LHCN-M2 (cell line): ENCODE measurements around the gene ABHD16B. TPM values are rescaled to one million over a fixed set of nuclear protein-coding genes. Genes with fewer than 3 reads are reported as not detected.
"Not testable (repeated sequence)": the region's sequence is repeated elsewhere in the genome, so short reads cannot be mapped to it uniquely, and the experiment has no call there.

Experiments
- DNase-seq: peaks from one replicate; pipeline ENCODE4 v3.0.0-alpha.2; 2012; ENCODE audit warnings: low read depth
- total RNA-seq: library from RNA; depleted of rRNA; stranded (reverse); fragments of >200 nt; gene quantifications from 2 replicates; pipeline ENCODE4 v1.2.3, GENCODE V29; 2014

The ABHD16B gene
- total RNA-seq, 1 experiment from 2014 or later = not detected

GRCh38 chr20:63854766-63855362 lies 6.4 kb upstream of the ABHD16B start:
- peak; percentile 16 for DNase-seq

- DNase-seq = no peak
Observed at GRCh38 chr20:63855363-63856097, 5.8 kb upstream of the ABHD16B start.

GRCh38 chr20:63856098-63856511 lies 5.2 kb upstream of the ABHD16B start:
- DNase-seq = no peak

GRCh38 chr20:63857764-63858392 lies 3.4 kb upstream of the ABHD16B start:
- no peak for DNase-seq

- peak; percentile 48 for DNase-seq
Observed at GRCh38 chr20:63858393-63859165, 2.7 kb upstream of the ABHD16B start.

GRCh38 chr20:63859166-63859699 lies 2.1 kb upstream of the ABHD16B start:
- no peak for DNase-seq

- DNase-seq = no peak
Observed at GRCh38 chr20:63860325-63861051, 810 bp upstream of the ABHD16B start.

- DNase-seq = no peak
Observed at GRCh38 chr20:63861981-63862901, 943 bp downstream of the ABHD16B start.

- DNase-seq = no peak
Observed at GRCh38 chr20:63863021-63863797, 1.9 kb downstream of the ABHD16B start.

GRCh38 chr20:63863798-63864544 lies 2.7 kb downstream of the ABHD16B start:
- DNase-seq = peak; percentile 78

- DNase-seq = no peak
Observed at GRCh38 chr20:63864545-63864977, 3.3 kb downstream of the ABHD16B start.

GRCh38 chr20:63864978-63865640 lies 3.8 kb downstream of the ABHD16B start, which contains the start of gene TPD52L2:
TPD52L2 (plus strand) TSS chr20:63865270; CDS start chr20:63865366, 96 bp downstream.
- peak; percentile 97 for DNase-seq

GRCh38 chr20:63867042-63867441 lies 5.7 kb downstream of the ABHD16B start:
- not testable (repeated sequence) for DNase-seq

GRCh38 chr20:63868264-63868663 lies 7.0 kb downstream of the ABHD16B start:
- no peak for DNase-seq

GRCh38 chr20:63873477-63873971 lies 12.2 kb downstream of the ABHD16B start:
- DNase-seq = peak; percentile 66

GRCh38 chr20:63874241-63874640 lies 12.9 kb downstream of the ABHD16B start:
- DNase-seq = not testable (repeated sequence)

- no peak for DNase-seq
Observed at GRCh38 chr20:63876489-63877036, 15.3 kb downstream of the ABHD16B start.
